Keratinocyte (primary cell): ENCODE data around the gene LCK. TPM values are rescaled to one million over a fixed set of nuclear protein-coding genes. Genes with fewer than 3 reads are reported as not detected.

Experiments
- DNase-seq: peaks from one replicate; pipeline ENCODE4 v3.0.0-alpha.2; 2011; ENCODE audit warnings: low read depth, missing footprints, low spot score
- FAIRE-seq: peaks from 2 replicates; lab custom pipeline; 2011; peaks lifted over from hg19 to GRCh38; lab: Jason Lieb, UNC
- H2AFZ ChIP-seq: 2 replicates; pipeline ENCODE4 v1.6.0; 2012; ENCODE audit warnings: low read length, control low read depth, inconsistent platforms; ENCODE audit not compliant: control insufficient read depth
- H3K27ac ChIP-seq: 2 replicates; pipeline ENCODE4 v1.5.1; 2011; ENCODE audit warnings: low read length; ENCODE audit not compliant: control insufficient read depth, insufficient read depth
- H3K27me3 ChIP-seq: 3 replicates; pipeline ENCODE4 v1.6.0; 2011; ENCODE audit warnings: low read length; ENCODE audit not compliant: control insufficient read depth, insufficient read depth; ENCODE audit errors: extremely low read depth
- H3K36me3 ChIP-seq, 2 experiments: 2 replicates in 1 of 2; 3 replicates in 1 of 2; pipeline ENCODE4 v1.5.1; 2011; ENCODE audit warnings: low read length in 2 of 2, mild to moderate bottlenecking in 1 of 2; ENCODE audit not compliant: control insufficient read depth in 2 of 2, insufficient read depth in 2 of 2; ENCODE audit errors: extremely low read depth in 1 of 2
- H3K4me1 ChIP-seq: 3 replicates; pipeline ENCODE4 v1.5.1; 2011; ENCODE audit warnings: low read length; ENCODE audit not compliant: control insufficient read depth, insufficient read depth; ENCODE audit errors: extremely low read depth
- H3K4me2 ChIP-seq: 3 replicates; pipeline ENCODE4 v1.6.0; 2011; ENCODE audit warnings: low read depth, low read length; ENCODE audit not compliant: control insufficient read depth, insufficient read depth; ENCODE audit errors: extremely low read depth
- H3K4me3 ChIP-seq, 3 experiments: fragments of 200-600 bp in 1 of 3; sonication (generic) in 1 of 3; 2 replicates in 2 of 3; 3 replicates in 1 of 3; pipeline ENCODE4 v1.5.1; 2011 to 2016; ENCODE audit warnings: low read length in 3 of 3, mild to moderate bottlenecking in 3 of 3, control low read depth in 2 of 3, inconsistent platforms in 1 of 3, low read depth in 1 of 3, mixed read lengths in 1 of 3, mixed run types in 1 of 3, moderate library complexity in 1 of 3; ENCODE audit not compliant: control insufficient read depth in 2 of 3, insufficient read depth in 2 of 3; ENCODE audit errors: extremely low read depth in 1 of 3
- H3K79me2 ChIP-seq: 2 replicates; pipeline ENCODE4 v1.6.0; 2012; ENCODE audit warnings: low read length; ENCODE audit not compliant: control insufficient read depth, insufficient read depth
- H3K9ac ChIP-seq: 3 replicates; pipeline ENCODE4 v1.6.0; 2011; ENCODE audit warnings: low read length; ENCODE audit not compliant: control insufficient read depth, insufficient read depth; ENCODE audit errors: extremely low read depth
- H3K9me1 ChIP-seq: 3 replicates; pipeline ENCODE4 v1.6.0; 2011; ENCODE audit warnings: low read length; ENCODE audit not compliant: control insufficient read depth, insufficient read depth; ENCODE audit errors: extremely low read depth
- H3K9me3 ChIP-seq: 2 replicates; pipeline ENCODE4 v1.5.1; 2012; ENCODE audit warnings: low read depth, low read length; ENCODE audit not compliant: control insufficient read depth
- H4K20me1 ChIP-seq: 3 replicates; pipeline ENCODE4 v1.6.0; 2011; ENCODE audit warnings: low read length; ENCODE audit not compliant: control insufficient read depth, insufficient read depth; ENCODE audit errors: extremely low read depth
- CTCF ChIP-seq, 3 experiments: IDR thresholded peaks in 1 of 3; conservative IDR thresholded peaks in 1 of 3; optimal IDR thresholded peaks in 1 of 3; 2 replicates in 2 of 3; 3 replicates in 1 of 3; pipeline versions ENCODE3 to v1.5.1; 2011; ENCODE audit warnings: low read length in 3 of 3, mild to moderate bottlenecking in 3 of 3, moderate library complexity in 2 of 3, control low read depth in 1 of 3, inconsistent platforms in 1 of 3; ENCODE audit not compliant: insufficient read depth in 2 of 3; ENCODE audit errors: extremely low read depth in 1 of 3
- EZH2 ChIP-seq: IDR thresholded peaks from one replicate; pipeline ENCODE4 v1.6.1; 2012; ENCODE audit warnings: inconsistent platforms, mild to moderate bottlenecking, low read length, moderate library complexity
- dilution Hi-C: fragments of 300-500 bp; cut with MboI; formaldehyde crosslinking; loops from one replicate; pipeline ENCODE4 v1.7.0; 2020; ENCODE audit warnings: low sequenced_read_pairs; ENCODE audit not compliant: extremely low pct_ligation_motif_present
- polyA plus RNA-seq, 5 experiments: library from polyadenylated mRNA; depleted of rRNA in 3 of 5; stranded (reverse) in 3 of 5; stranded (forward) in 1 of 5; unstranded in 1 of 5; fragments of >200 nt; gene quantifications; 1 replicate in 1 of 5; 2 replicates in 3 of 5; 3 replicates in 1 of 5; pipeline versions ENCODE4 v1.2.1 to v1.2.3, GENCODE V29; 2011 to 2012; ENCODE audit warnings: missing spikeins in 2 of 5, low read depth in 1 of 5, low replicate concordance in 1 of 5

The LCK gene
- polyA plus RNA-seq, 1 donor (not counting 4 experiments of a cell fraction or from before 2014, with no cell fraction given) = 0.16 TPM

DNA sequence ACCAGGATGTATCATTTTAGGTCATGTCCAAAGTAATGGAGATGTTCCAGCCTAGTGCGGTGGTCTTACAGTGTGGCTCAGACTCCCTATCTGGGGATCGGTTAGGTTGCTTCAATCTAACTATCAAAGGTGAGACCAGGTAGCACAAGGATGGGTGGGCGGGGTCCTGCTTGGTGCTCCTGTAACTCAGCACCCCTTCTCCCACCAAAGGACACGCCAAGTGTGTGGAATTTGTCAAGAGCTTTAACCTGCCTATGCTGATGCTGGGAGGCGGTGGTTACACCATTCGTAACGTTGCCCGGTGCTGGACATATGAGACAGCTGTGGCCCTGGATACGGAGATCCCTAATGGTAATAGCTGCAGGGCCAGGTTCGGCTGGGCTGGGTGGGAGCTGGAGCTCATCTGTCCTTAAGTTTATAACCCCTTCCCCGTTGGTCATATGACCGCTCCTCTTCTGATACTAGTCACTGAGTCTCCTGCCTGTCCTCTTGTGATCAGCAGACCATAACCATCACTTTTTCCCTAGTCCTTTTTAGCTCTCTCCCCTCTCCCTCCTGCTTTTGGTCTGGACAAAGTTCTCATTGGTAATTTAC is 79.6 kb downstream of the LCK start:
- no peak overlapping the region for H3K4me3 ChIP-seq
- H4K20me1 ChIP-seq = no peaks in the 10 kb centered on the region
- TF ChIP-seq CTCF (optimal IDR thresholded peaks at IDR 0.05 in 1 of 3, IDR thresholded peaks at IDR 0.05 in 1 of 3, conservative IDR thresholded peaks at IDR 0.05 in 1 of 3; ENCODE audit: extremely low read depth in 1 of 3, insufficient read depth in 2 of 3, low read length in 3 of 3) = no peak
- no peak for TF ChIP-seq EZH2
- H3K27ac ChIP-seq = no peak overlapping the region
- no peaks in the 10 kb centered on the region for H3K9me1 ChIP-seq
- no peaks in the 10 kb centered on the region for H3K79me2 ChIP-seq
- peaks cover 12% of the 10 kb centered on the region for H3K4me1 ChIP-seq
- FAIRE-seq = no peak
- no peak overlapping the region for H3K4me2 ChIP-seq
- H3K9ac ChIP-seq = no peak overlapping the region
- no peaks in the 10 kb centered on the region for H3K9me3 ChIP-seq
- H3K27me3 ChIP-seq = peaks cover 4% of the 10 kb centered on the region
- dilution Hi-C loops = no loop called here
- no peak for DNase-seq
- no peak overlapping the region for H2AFZ ChIP-seq
- H3K36me3 ChIP-seq = peaks cover 24 to 37% of the 10 kb centered on the region in 2 experiments

GRCh38 chr1:32331549-32331948 is 80.5 kb downstream of the LCK start:
- TF ChIP-seq EZH2 (no peak), CTCF (optimal IDR thresholded peaks at IDR 0.05 in 1 of 3, IDR thresholded peaks at IDR 0.05 in 1 of 3, conservative IDR thresholded peaks at IDR 0.05 in 1 of 3; ENCODE audit: extremely low read depth in 1 of 3, insufficient read depth in 2 of 3, low read length in 3 of 3) (no peak)
- no peak overlapping the region for H2AFZ ChIP-seq
- no peak overlapping the region for H3K4me2 ChIP-seq
- peaks cover 24 to 37% of the 10 kb centered on the region in 2 experiments for H3K36me3 ChIP-seq
- H4K20me1 ChIP-seq = no peaks in the 10 kb centered on the region
- no peaks in the 10 kb centered on the region for H3K9me1 ChIP-seq
- dilution Hi-C loops = no loop called here
- no peak for FAIRE-seq
- no peak for DNase-seq
- no peaks in the 10 kb centered on the region for H3K9me3 ChIP-seq
- peaks cover 7% of the 10 kb centered on the region for H3K27me3 ChIP-seq
- no peak overlapping the region for H3K9ac ChIP-seq
- no peaks in the 10 kb centered on the region for H3K79me2 ChIP-seq
- H3K4me1 ChIP-seq = peaks cover 12% of the 10 kb centered on the region
- H3K27ac ChIP-seq = no peak overlapping the region
- no peak overlapping the region for H3K4me3 ChIP-seq
